GM12873 (cell line): Measurements from ENCODE around the gene LCNL1.

Experiments
- CTCF ChIP-seq: IDR thresholded peaks from 2 replicates; pipeline ENCODE4 v1.5.1; 2012; ENCODE audit warnings: low read depth, mild to moderate bottlenecking, moderate library complexity, low read length, control low read depth; ENCODE audit not compliant: insufficient read depth; ENCODE audit errors: missing control alignments

Gene LCNL1

GRCh38 chr9:137025517-137025966 is 42.7 kb downstream of the LCNL1 start:
- TF ChIP-seq CTCF, result no peak

GRCh38 chr9:137026384-137026783 is 43.6 kb downstream of the LCNL1 start:
- no peak for TF ChIP-seq CTCF

- no peak for TF ChIP-seq CTCF
These were observed 44.0 kb downstream of the LCNL1 start for GRCh38 chr9:137026828-137027227.

GRCh38 chr9:137027369-137028262 is 44.8 kb downstream of the LCNL1 start, which contains the start of gene ABCA2:
ABCA2 (minus strand) TSS chr9:137028237; CDS start chr9:137028140, 97 bp downstream.
- TF ChIP-seq CTCF, result no peak

GRCh38 chr9:137028263-137029057 is 45.7 kb downstream of the LCNL1 start:
- TF ChIP-seq CTCF, result peak; percentile 73

GRCh38 chr9:137029058-137029936 is 46.5 kb downstream of the LCNL1 start:
- TF ChIP-seq CTCF, result peak; percentile 95

- TF ChIP-seq CTCF, result no peak
These were observed 47.2 kb downstream of the LCNL1 start for GRCh38 chr9:137030006-137030405.
